Breast epithelium (tissue), 3 donors: ENCODE measurements around the gene PGLYRP4.

Source experiments
- CTCF ChIP-seq, 3 donors: fragments of 450-650 bp; IDR thresholded peaks; one replicate each; pipeline ENCODE4 v1.5.1; 2016 to 2017; ENCODE audit warnings: antibody characterized with exemption in 3 of 3, mild to moderate bottlenecking in 3 of 3, moderate library complexity in 3 of 3
- POLR2AphosphoS5 ChIP-seq, 3 donors: sonication (generic); formaldehyde crosslinking; IDR thresholded peaks; one replicate each; pipeline ENCODE4 v1.6.1; 2017; ENCODE audit warnings: antibody characterized with exemption in 3 of 3

GRCh38 chr1:153293851-153294250 lies 54.8 kb downstream of the PGLYRP4 start:
- no peak for TF ChIP-seq POLR2AphosphoS5 (IDR thresholded peaks at IDR 0.05)
- no peak for TF ChIP-seq CTCF (IDR thresholded peaks at IDR 0.05)
